HG02981 (cell line): Measurements from ENCODE around the gene ESPN.

ENCODE experiments used
- ATAC-seq: cut with Tn5 transposase; IDR thresholded peaks from one replicate; pipeline ENCODE4 v1.9.1; 2021; ENCODE audit warnings: mild to moderate bottlenecking, moderate library complexity; ENCODE audit not compliant: unreplicated experiment

ESPN gene

DNA sequence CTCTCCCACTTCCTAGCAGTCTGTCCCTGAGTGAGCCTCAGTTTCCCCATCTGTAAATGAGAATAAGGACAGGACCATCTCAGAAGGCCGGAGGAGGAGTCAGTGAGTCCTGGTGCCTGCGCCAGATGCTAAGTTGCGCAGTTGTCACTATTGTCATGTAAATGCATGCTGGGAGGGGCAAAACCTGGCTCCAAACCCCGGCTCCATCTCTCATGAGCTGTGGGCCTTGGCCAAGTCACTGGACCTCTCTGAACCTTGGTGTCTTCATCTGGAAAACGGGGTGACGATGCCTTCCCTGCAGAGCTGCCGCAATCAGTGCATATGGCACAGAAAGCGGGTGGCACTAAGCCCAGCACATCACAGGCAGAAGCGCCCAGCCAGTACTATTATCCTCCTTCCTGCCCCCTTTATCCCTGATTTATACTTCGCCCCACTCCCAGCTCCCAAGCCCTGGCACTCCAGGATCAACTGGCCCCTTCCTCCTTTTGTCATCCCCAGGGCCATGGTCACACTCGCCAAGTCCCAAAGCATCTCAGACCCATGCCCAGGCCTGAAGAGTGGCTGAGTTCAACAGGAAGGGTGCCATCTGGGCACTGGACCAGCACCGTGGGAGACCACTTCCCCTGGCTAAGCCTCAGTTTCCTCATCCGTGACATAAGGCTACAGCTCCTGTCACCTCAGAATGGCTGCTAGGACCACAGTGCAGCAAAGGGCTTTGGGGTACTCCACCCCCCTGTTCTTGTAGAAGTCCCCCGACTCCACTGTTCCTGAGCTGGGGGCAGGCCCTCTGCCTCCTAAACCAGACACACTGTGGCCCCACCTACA is 71.2 kb downstream of the ESPN start:
- no peak for ATAC-seq

DNA sequence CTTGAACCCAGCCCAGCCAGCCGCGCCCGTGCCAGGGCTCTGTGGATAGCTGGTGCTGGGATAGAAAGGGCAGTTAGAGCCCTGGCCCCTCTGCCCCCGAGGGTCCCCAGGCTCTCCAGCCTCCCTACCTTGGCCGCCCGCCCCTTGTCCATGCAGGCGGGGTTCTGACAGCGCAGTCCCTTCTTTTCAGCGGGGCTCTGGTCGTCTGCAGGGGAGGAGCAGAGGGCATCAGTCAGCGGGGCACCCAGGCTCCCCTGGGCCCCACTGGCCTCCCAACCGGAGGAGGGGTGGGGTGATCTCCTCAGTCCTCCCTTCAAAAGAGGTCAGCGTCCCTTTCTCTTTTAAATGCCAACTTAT is 71.8 kb downstream of the ESPN start:
- ATAC-seq, result no peak

GRCh38 chr1:6496890-6497214 is 72.3 kb downstream of the ESPN start:
- ATAC-seq, result no peak

- no peak for ATAC-seq
Observed at GRCh38 chr1:6497215-6497866, 72.8 kb downstream of the ESPN start.

DNA sequence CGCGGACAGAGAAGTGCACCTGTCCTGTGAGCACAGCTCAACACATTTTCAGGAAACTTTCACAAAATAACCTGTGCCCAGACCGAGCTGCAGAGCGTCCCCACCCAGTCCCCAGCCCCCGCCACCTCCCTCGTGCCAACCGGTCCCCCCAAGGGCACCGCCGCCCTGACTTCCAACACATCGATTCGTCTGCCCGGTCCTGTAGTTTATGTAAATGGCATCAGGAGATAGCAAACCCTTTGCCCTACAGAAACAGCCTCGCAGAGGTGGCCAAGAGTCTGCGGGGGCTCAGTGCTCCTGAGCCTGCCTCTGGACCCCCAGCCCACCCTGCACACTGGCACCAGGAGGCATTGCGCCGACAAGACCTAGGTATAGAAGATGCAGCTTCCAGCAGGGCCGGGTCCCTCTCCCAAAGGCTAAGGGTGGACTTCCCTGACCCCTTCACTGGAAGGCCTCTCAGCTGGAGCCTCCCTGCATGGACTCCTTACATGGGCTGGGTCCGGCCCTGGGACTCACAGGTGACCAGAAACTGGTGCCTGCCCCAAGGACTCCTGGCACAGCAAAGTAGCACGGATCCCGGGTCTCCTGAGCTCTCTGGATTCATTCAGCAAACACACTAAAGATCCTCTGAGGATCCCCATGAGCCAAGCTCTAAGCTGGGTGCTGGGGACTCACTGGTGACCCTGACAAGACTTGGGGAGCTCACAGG is 73.4 kb downstream of the ESPN start:
- no peak for ATAC-seq

DNA sequence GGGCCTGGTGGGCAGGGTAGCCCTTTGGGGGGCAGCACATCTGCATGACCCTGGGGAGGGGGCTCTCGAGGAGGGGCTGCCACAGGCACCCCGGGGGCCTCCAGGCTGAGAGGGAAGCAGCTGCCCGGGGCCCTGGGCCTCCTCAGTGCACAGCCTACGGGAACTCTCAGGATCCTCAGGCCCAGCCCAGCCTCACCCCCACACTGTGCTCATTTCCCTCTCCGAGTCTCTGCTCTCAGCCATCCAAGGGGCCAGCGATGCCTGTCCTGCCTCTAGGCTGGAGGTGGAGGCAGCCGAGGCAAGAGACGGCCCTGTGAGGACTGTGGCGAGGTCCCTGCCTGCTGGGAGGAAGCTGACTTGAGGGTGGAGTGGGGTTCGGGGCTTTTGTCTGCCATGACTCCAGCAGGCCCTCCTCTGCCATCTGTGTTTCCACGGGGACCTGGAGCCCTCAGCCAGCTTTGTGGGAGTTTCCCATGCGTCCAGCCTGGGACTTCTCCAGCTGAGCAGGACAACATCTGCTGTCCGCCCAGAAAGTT is 74.1 kb downstream of the ESPN start:
- no peak for ATAC-seq

GRCh38 chr1:6499296-6499695 is 74.7 kb downstream of the ESPN start:
- no peak for ATAC-seq

DNA sequence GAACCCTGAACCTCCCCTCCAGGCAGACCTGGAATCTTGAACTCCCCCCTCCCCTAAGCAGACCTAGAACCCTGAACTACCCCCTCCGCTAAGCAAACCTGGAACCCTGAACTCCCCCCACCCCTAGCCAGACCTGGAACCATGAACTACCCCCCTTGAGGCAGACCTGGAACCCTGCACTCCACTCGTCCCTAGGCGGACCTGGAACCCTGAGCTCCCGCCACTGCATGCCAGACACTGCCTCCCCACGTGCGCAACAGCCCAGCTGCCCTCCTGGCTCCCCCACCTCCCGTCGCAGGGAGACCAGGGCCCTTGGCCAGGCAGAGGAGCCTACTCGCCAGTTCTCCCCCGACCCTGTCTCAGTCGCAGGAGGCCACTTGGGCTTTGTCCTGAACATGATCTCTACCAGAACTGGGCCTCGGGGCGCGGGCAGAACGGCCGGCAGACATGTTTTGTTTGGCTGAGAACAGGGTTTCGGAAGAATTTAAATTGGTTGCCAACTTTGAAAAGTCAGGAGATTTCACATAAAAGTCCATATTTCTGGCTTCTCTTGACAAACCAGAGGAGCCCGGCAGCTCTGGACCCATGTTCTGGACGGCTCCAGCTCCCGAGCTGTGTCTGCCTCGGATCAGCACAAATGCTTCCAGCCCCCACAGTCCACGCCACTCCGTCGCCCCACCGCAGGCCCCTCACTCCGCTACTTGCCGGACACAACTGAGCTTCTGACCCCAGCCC is 76.1 kb downstream of the ESPN start:
- no peak for ATAC-seq

DNA sequence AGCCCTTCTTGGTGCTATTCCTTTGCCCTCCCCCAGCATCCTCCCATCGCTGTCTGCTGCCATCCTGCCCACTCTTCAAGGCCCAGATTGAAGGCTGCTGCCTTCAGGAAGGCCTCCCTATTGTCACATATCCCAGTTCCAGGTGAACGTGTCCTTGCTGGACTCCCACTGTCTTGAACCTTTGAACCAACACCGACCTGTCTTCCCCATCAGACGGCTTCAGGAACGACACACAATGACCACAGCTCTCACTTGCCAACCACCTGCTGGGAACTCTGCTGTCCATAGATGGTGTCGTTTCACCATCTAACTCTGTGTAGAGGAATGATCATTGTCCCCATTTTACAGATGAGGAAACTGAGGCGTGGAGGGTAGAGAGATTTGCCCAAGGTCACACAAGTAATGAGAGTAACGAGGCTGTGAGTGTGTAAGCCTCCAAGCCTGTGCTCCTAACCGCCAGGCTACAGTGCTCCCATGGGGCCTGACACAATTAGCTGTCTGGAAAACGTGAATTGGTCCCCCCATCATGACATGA is 76.8 kb downstream of the ESPN start:
- no peak for ATAC-seq

- no peak for ATAC-seq
Observed at GRCh38 chr1:6502000-6502891, 77.7 kb downstream of the ESPN start.

DNA sequence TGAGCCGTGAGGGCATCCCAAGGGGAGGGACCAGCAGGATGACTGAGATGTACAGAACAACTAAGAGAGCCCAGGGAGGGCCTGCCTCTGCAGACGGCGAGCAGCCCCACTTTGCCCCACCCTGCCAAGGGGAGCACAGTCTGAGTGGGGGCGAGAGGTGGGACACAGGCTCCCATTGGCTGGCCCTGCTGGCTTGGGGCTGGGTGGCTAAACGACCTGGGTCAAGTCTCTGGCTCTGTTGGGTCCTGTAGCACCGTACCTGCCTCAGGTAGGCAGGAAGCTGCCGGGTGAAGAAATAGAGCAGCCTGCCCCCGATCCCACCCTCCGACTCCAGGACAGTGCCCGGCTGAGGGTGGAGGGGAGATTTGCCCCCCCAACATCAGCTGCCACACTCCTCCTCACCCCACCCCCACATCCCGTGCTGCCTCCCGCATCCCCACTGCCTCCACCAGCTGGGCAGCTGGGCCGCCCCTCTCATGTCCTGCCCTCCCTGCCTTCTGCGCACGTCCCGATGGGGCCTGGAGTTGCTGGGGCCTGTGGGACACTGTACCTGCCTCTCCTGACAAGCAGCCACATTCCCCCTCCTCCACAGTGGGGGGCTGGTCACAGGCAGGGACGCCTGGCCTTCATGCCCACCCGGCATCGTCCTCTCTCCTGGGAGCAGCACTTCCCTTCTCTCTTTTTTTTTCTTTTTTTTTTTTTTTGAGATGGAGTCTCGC is 79.5 kb downstream of the ESPN start:
- ATAC-seq, result no peak

GRCh38 chr1:6504887-6505286 is 80.3 kb downstream of the ESPN start:
- no peak for ATAC-seq

- ATAC-seq, result no peak
Observed at GRCh38 chr1:6505367-6506209, 81.0 kb downstream of the ESPN start.

GRCh38 chr1:6506210-6507036 is 81.8 kb downstream of the ESPN start:
- no peak for ATAC-seq

GRCh38 chr1:6507037-6507428 is 82.5 kb downstream of the ESPN start:
- ATAC-seq, result no peak

- no peak for ATAC-seq
Observed at GRCh38 chr1:6507461-6507911, 82.9 kb downstream of the ESPN start.

GRCh38 chr1:6508154-6508815 is 83.7 kb downstream of the ESPN start:
- ATAC-seq, result no peak
